ENCODE measurements around the gene GPR137C. TPM values are rescaled to one million over a fixed set of nuclear protein-coding genes. Genes with fewer than 3 reads are reported as not detected.

GPR137C gene
- total and polyA plus RNA-seq, 5 experiments from 2014 or later, result 0.16 to 0.18 TPM; not detected in 3

GRCh38 chr14:52589646-52590045 lies 37.0 kb downstream of the GPR137C start:
- peaks cover 0 to 6% (median 0%) of the 10 kb centered on the region in 5 donors for H3K27me3 Mint-ChIP-seq
- H3K27ac Mint-ChIP-seq, result no peak overlapping the region
- DNase-seq (no peak), ATAC-seq (no peak)
- H3K4me1 Mint-ChIP-seq, result no peaks in the 10 kb centered on the region
- H3K36me3 Mint-ChIP-seq, result peaks cover 0 to 6% (median 5%) of the 10 kb centered on the region in 3 donors
- H3K4me3 Mint-ChIP-seq, result no peak overlapping the region
- peaks cover 4 to 20% (median 14%) of the 10 kb centered on the region in 9 donors for H3K9me3 Mint-ChIP-seq
- POLR2A ChIA-PET, result no interaction called here

- H3K9me3 Mint-ChIP-seq, result peaks cover 8 to 27% (median 19%) of the 10 kb centered on the region in 9 donors
- peaks cover 0 to 3% (median 0%) of the 10 kb centered on the region in 5 donors for H3K27me3 Mint-ChIP-seq
- POLR2A ChIA-PET, result no interaction called here
- no peaks in the 10 kb centered on the region for H3K4me1 Mint-ChIP-seq
- H3K27ac Mint-ChIP-seq, result no peak overlapping the region
- no peak for ATAC-seq
- DNase-seq, result no peak
- H3K36me3 Mint-ChIP-seq, result peaks cover 0 to 9% (median 6%) of the 10 kb centered on the region in 3 donors
- H3K4me3 Mint-ChIP-seq, result no peak overlapping the region
These were observed 37.7 kb downstream of the GPR137C start for GRCh38 chr14:52590318-52590717.

GRCh38 chr14:52596320-52596719 lies 43.7 kb downstream of the GPR137C start:
- no peak for ATAC-seq
- peaks cover 0 to 2% (median 0%) of the 10 kb centered on the region in 5 donors for H3K27me3 Mint-ChIP-seq
- H3K9me3 Mint-ChIP-seq, result peaks cover 9 to 41% (median 24%) of the 10 kb centered on the region in 9 donors
- no peak overlapping the region for H3K27ac Mint-ChIP-seq
- no peak overlapping the region for H3K4me3 Mint-ChIP-seq
- POLR2A ChIA-PET, result no interaction called here
- peaks cover 0 to 12% (median 12%) of the 10 kb centered on the region in 3 donors for H3K36me3 Mint-ChIP-seq
- DNase-seq, result no peak
- H3K4me1 Mint-ChIP-seq, result no peaks in the 10 kb centered on the region

- H3K9me3 Mint-ChIP-seq, result peaks cover 7 to 41% (median 23%) of the 10 kb centered on the region in 9 donors
- DNase-seq, result no peak
These were observed 44.2 kb downstream of the GPR137C start for GRCh38 chr14:52596861-52597260.

GRCh38 chr14:52598568-52598967 lies 45.9 kb downstream of the GPR137C start:
- Mint-ChIP-seq H3K27me3 (peaks cover 0 to 2% (median 0%) of the 10 kb centered on the region in 5 donors), H3K36me3 (peaks cover 0 to 11% (median 7%) of the 10 kb centered on the region in 3 donors), H3K9me3 (peaks cover 7 to 32% (median 17%) of the 10 kb centered on the region in 9 donors), H3K4me3 (no peak overlapping the region), H3K4me1 (peaks cover 0 to 3% (median 2%) of the 10 kb centered on the region in 4 donors), H3K27ac (no peak overlapping the region)
- POLR2A ChIA-PET, result no interaction called here
- ATAC-seq (no peak), DNase-seq (no peak)

More at GRCh38 chr14:52596861-52597260, 44.2 kb downstream of the GPR137C start:
- POLR2A ChIA-PET, result no interaction called here
- Mint-ChIP-seq H3K4me3 (no peak overlapping the region), H3K27me3 (peaks cover 0 to 2% (median 0%) of the 10 kb centered on the region in 5 donors), H3K4me1 (no peaks in the 10 kb centered on the region), H3K36me3 (peaks cover 0 to 12% (median 12%) of the 10 kb centered on the region in 3 donors), H3K27ac (no peak overlapping the region)
- no peak for ATAC-seq

- peaks cover 3 to 28% (median 9%) of the 10 kb centered on the region in 9 donors for H3K9me3 Mint-ChIP-seq
- H3K27me3 Mint-ChIP-seq, result peaks cover 0 to 2% (median 0%) of the 10 kb centered on the region in 5 donors
- POLR2A ChIA-PET, result interaction anchor here (0.7 kb wide), 1 partner anchor 226 kb away, joined by 3 read pairs; no protein-coding TSS in a partner anchor
- H3K27ac Mint-ChIP-seq, result no peak overlapping the region
- no peak for ATAC-seq
- no peak for DNase-seq
- peaks cover 0 to 3% (median 2%) of the 10 kb centered on the region in 4 donors for H3K4me1 Mint-ChIP-seq
- peaks cover 0 to 15% (median 9%) of the 10 kb centered on the region in 3 donors for H3K36me3 Mint-ChIP-seq
- no peak overlapping the region for H3K4me3 Mint-ChIP-seq
These were observed 47.3 kb downstream of the GPR137C start for GRCh38 chr14:52599974-52600373.

GRCh38 chr14:52602131-52602530 lies 49.5 kb downstream of the GPR137C start:
- H3K4me1 Mint-ChIP-seq, result peaks cover 0 to 3% (median 2%) of the 10 kb centered on the region in 4 donors

GRCh38 chr14:52607061-52607460 lies 54.4 kb downstream of the GPR137C start:
- Mint-ChIP-seq H3K27ac (no peak overlapping the region), H3K4me1 (peaks cover 0 to 3% (median 2%) of the 10 kb centered on the region in 4 donors), H3K36me3 (peaks cover 0 to 21% (median 3%) of the 10 kb centered on the region in 3 donors), H3K27me3 (no peaks in the 10 kb centered on the region), H3K9me3 (peaks cover 0 to 20% (median 4%) of the 10 kb centered on the region in 9 donors), H3K4me3 (no peak overlapping the region)
- ATAC-seq (no peak), DNase-seq (no peak)
- POLR2A ChIA-PET, result no interaction called here

More at GRCh38 chr14:52602131-52602530, 49.5 kb downstream of the GPR137C start:
- Mint-ChIP-seq H3K4me3 (no peak overlapping the region), H3K27ac (no peak overlapping the region), H3K36me3 (peaks cover 0 to 17% (median 5%) of the 10 kb centered on the region in 3 donors), H3K27me3 (peaks cover 0 to 2% (median 0%) of the 10 kb centered on the region in 5 donors), H3K9me3 (peaks cover 0 to 22% (median 5%) of the 10 kb centered on the region in 9 donors)
- POLR2A ChIA-PET, result no interaction called here
- no peak for ATAC-seq
- DNase-seq, result no peak

- Mint-ChIP-seq H3K9me3 (peaks cover 0 to 15% (median 4%) of the 10 kb centered on the region in 9 donors), H3K4me1 (no peaks in the 10 kb centered on the region), H3K27me3 (peaks cover 0 to 3% (median 0%) of the 10 kb centered on the region in 5 donors), H3K36me3 (peaks cover 0 to 16% (median 0%) of the 10 kb centered on the region in 3 donors), H3K4me3 (no peak overlapping the region), H3K27ac (no peak overlapping the region)
- DNase-seq, result no peak
- POLR2A ChIA-PET, result no interaction called here
- ATAC-seq, result no peak
These were observed 56.9 kb downstream of the GPR137C start for GRCh38 chr14:52609445-52610044.

- peaks cover 0 to 3% (median 0%) of the 10 kb centered on the region in 5 donors for H3K27me3 Mint-ChIP-seq
- no peak for DNase-seq
- H3K27ac Mint-ChIP-seq, result no peak overlapping the region
- peaks cover 0 to 9% (median under 1%) of the 10 kb centered on the region in 9 donors for H3K9me3 Mint-ChIP-seq
- H3K4me3 Mint-ChIP-seq, result no peak overlapping the region
- POLR2A ChIA-PET, result no interaction called here
- no peak for ATAC-seq
- no peaks in the 10 kb centered on the region for H3K4me1 Mint-ChIP-seq
- peaks cover 0 to 10% (median 0%) of the 10 kb centered on the region in 3 donors for H3K36me3 Mint-ChIP-seq
These were observed 57.6 kb downstream of the GPR137C start for GRCh38 chr14:52610187-52610586.

GRCh38 chr14:52618602-52619001 lies 66.0 kb downstream of the GPR137C start:
- POLR2A ChIA-PET, result no interaction called here
- Mint-ChIP-seq H3K27ac (no peak overlapping the region), H3K27me3 (peaks cover 0 to under 1% (median 0%) of the 10 kb centered on the region in 5 donors), H3K9me3 (no peaks in the 10 kb centered on the region), H3K36me3 (no peaks in the 10 kb centered on the region), H3K4me1 (no peaks in the 10 kb centered on the region), H3K4me3 (no peak overlapping the region)
- ATAC-seq, result no peak
- DNase-seq, result no peak

- no peak for DNase-seq
- Mint-ChIP-seq H3K4me3 (no peak overlapping the region), H3K27me3 (no peaks in the 10 kb centered on the region), H3K4me1 (no peaks in the 10 kb centered on the region), H3K9me3 (no peaks in the 10 kb centered on the region), H3K27ac (no peak overlapping the region), H3K36me3 (no peaks in the 10 kb centered on the region)
- ATAC-seq, result no peak
- POLR2A ChIA-PET, result no interaction called here
These were observed 67.1 kb downstream of the GPR137C start for GRCh38 chr14:52619687-52620086.

GRCh38 chr14:52640137-52640536 lies 87.5 kb downstream of the GPR137C start:
- Mint-ChIP-seq H3K27ac (peak overlapping the region in 2 of 10 donors; percentile 5 to 15), H3K36me3 (peaks cover 19 to 40% (median 33%) of the 10 kb centered on the region in 3 donors), H3K4me3 (no peak overlapping the region), H3K27me3 (no peaks in the 10 kb centered on the region), H3K4me1 (no peaks in the 10 kb centered on the region), H3K9me3 (peaks cover 0 to 16% (median 5%) of the 10 kb centered on the region in 9 donors)
- DNase-seq (no peak), ATAC-seq (no peak)
- POLR2A ChIA-PET, result no interaction called here

All from naive thymus-derived CD8-positive, alpha-beta T cell (primary cell).